Measurements from ENCODE around the gene BAD. TPM values are rescaled to one million over a fixed set of nuclear protein-coding genes. Genes with fewer than 3 reads are reported as not detected.

BAD gene
- total and polyA plus RNA-seq, 12 donors = 9.5 to 219 (median 101) TPM

- Histone ChIP-seq H3K36me3 (replicated peaks in 1 of 2) (no peaks in the 10 kb centered on the region), H3K9me3 (replicated peaks in 1 of 3) (no peaks in the 10 kb centered on the region), H3K4me1 (replicated peaks in 1 of 2) (peaks cover 0 to 10% of the 10 kb centered on the region in 2 donors), H3K27me3 (peaks cover 41% of the 10 kb centered on the region), H3K27ac (no peak overlapping the region), H3K4me3 (no peak overlapping the region)
- TF ChIP-seq CTCF (IDR thresholded peaks at IDR 0.05) = no peak
- TF ChIP-seq POLR2A (IDR thresholded peaks at IDR 0.05) = no peak
- intact Hi-C loops (cut with DNase I) = loop anchor here in 1 of 2 donors (10.0 kb wide), 1 partner anchor 288 kb away; no protein-coding TSS in a partner anchor
- no peak for DNase-seq
- WGBS, 4 donors = 41 to 53% (median 49%) methylated on average over 12 to 42 of the region's 42 CpGs
These were observed 8.2 kb upstream of the BAD start for GRCh38 chr11:64292460-64293254.

- intact Hi-C loops (cut with DNase I) = loop anchor here in 1 of 2 donors (10.0 kb wide), 1 partner anchor 287 kb away; no protein-coding TSS in a partner anchor
- Histone ChIP-seq H3K27me3 (peaks cover 33% of the 10 kb centered on the region), H3K36me3 (replicated peaks in 1 of 2) (no peaks in the 10 kb centered on the region), H3K4me3 (peak overlapping the region in 1 of 4 donors; percentile 35), H3K9me3 (replicated peaks in 1 of 3) (no peaks in the 10 kb centered on the region), H3K4me1 (replicated peaks in 1 of 2) (peaks cover 0 to 10% of the 10 kb centered on the region in 2 donors), H3K27ac (no peak overlapping the region)
- no peak for DNase-seq
- no peak for TF ChIP-seq POLR2A (IDR thresholded peaks at IDR 0.05)
- 0 to 1% (median 0%) methylated on average over 4 to 96 of the region's 96 CpGs; no CpG with 5 or more reads in 1 of the 4 donors for WGBS, 4 donors
These were observed 7.4 kb upstream of the BAD start for GRCh38 chr11:64291752-64292459.

GRCh38 chr11:64291262-64291751 is 6.8 kb upstream of the BAD start, which contains the start of gene KCNK4:
TSS of gene KCNK4 (plus strand) at chr11:64291302. CDS start at chr11:64293019, 1,717 bp downstream.
- Histone ChIP-seq H3K27me3 (peaks cover 30% of the 10 kb centered on the region), H3K27ac (no peak within 1 kb of the TSS), H3K36me3 (replicated peaks in 1 of 2) (no peaks in the 10 kb centered on the region), H3K9me3 (replicated peaks in 1 of 3) (no peaks in the 10 kb centered on the region), H3K4me3 (peak within 1 kb of the TSS in 1 of 4 donors; percentile 35), H3K4me1 (replicated peaks in 1 of 2) (peaks cover 3 to 12% of the 10 kb centered on the region in 2 donors)
- no peak for TF ChIP-seq POLR2A (IDR thresholded peaks at IDR 0.05)
- TF ChIP-seq CTCF (IDR thresholded peaks at IDR 0.05) = no peak
- WGBS, 4 donors = 0 to 4% (median 3%) methylated on average over 1 to 45 of the region's 45 CpGs; no CpG with 5 or more reads in 1 of the 4 donors
- no peak for DNase-seq
- intact Hi-C loops (cut with DNase I) = loop anchor here in 1 of 2 donors (10.0 kb wide), 1 partner anchor 287 kb away; no protein-coding TSS in a partner anchor

GRCh38 chr11:64290352-64291261 is 6.1 kb upstream of the BAD start:
- Histone ChIP-seq H3K36me3 (replicated peaks in 1 of 2) (no peaks in the 10 kb centered on the region), H3K4me1 (replicated peaks in 1 of 2) (peaks cover 6 to 18% of the 10 kb centered on the region in 2 donors), H3K4me3 (no peak overlapping the region), H3K9me3 (replicated peaks in 1 of 3) (no peaks in the 10 kb centered on the region), H3K27ac (no peak overlapping the region), H3K27me3 (peaks cover 30% of the 10 kb centered on the region)
- TF ChIP-seq POLR2A (IDR thresholded peaks at IDR 0.05) = no peak
- no peak for TF ChIP-seq CTCF (IDR thresholded peaks at IDR 0.05)
- no peak for DNase-seq
- 48 to 69% (median 60%) methylated on average over 3 to 10 of the region's 10 CpGs for WGBS, 4 donors
- intact Hi-C loops (cut with DNase I) = loop anchor here in 1 of 2 donors (10.0 kb wide), 1 partner anchor 286 kb away; no protein-coding TSS in a partner anchor
